HepG2 (cell line): ENCODE results near the gene SRBD1. TPM values are rescaled to one million over a fixed set of nuclear protein-coding genes. Genes with fewer than 3 reads are reported as not detected.

Experiments used
- ARNT2 ChIP-seq: sonication (generic); formaldehyde crosslinking; IDR thresholded peaks from 2 replicates; pipeline ENCODE4 v1.8.0; 2022; ENCODE audit warnings: mild to moderate bottlenecking, low read depth, missing genetic modification reagents, moderate library complexity
- ATF6 ChIP-seq: sonication (generic); formaldehyde crosslinking; conservative IDR thresholded peaks from 2 replicates; pipeline ENCODE4 v1.4.0; 2020; ENCODE audit warnings: missing genetic modification reagents
- CCAR2 ChIP-seq: fragments of 200-400 bp; formaldehyde crosslinking; optimal IDR thresholded peaks from 2 replicates; pipeline ENCODE3; 2018; ENCODE audit warnings: low read depth, mild to moderate bottlenecking, low read length, moderate library complexity
- CENPBD1 ChIP-seq: sonication (generic); formaldehyde crosslinking; IDR thresholded peaks from 2 replicates; pipeline ENCODE4 v1.8.0; 2022; ENCODE audit warnings: missing genetic modification reagents, low read depth, mild to moderate bottlenecking, borderline replicate concordance
- DPF2 ChIP-seq: sonication (generic); formaldehyde crosslinking; IDR thresholded peaks from 2 replicates; pipeline ENCODE4 v1.4.0; 2020; ENCODE audit warnings: mild to moderate bottlenecking, low read depth, missing genetic modification reagents, borderline replicate concordance
- EEA1 ChIP-seq: sonication (generic); formaldehyde crosslinking; IDR thresholded peaks from 2 replicates; pipeline ENCODE4 v1.5.1; 2020; ENCODE audit warnings: mild to moderate bottlenecking, missing genetic modification reagents, borderline replicate concordance
- FOXO1 ChIP-seq: sonication (generic); formaldehyde crosslinking; IDR thresholded peaks from 2 replicates; pipeline ENCODE4 v1.4.0; 2020; ENCODE audit warnings: missing genetic modification reagents
- KLF16 ChIP-seq, 2 experiments: sonication (generic) in 1 of 2; formaldehyde crosslinking in 1 of 2; IDR thresholded peaks; 2 replicates each; pipeline versions ENCODE4 v1.6.1 to v1.8.0; 2016 to 2023; ENCODE audit warnings: missing genetic modification reagents in 2 of 2, missing compliant biosample characterization in 1 of 2
- PHF5A ChIP-seq: IDR thresholded peaks from one replicate; pipeline ENCODE4 v1.6.1; 2018; ENCODE audit warnings: low read depth, missing genetic modification reagents; ENCODE audit not compliant: unreplicated experiment
- PPARG ChIP-seq: conservative IDR thresholded peaks from 2 replicates; pipeline ENCODE4 v1.6.1; 2016; ENCODE audit warnings: missing biosample characterization, missing genetic modification reagents
- REST ChIP-seq, 2 experiments: IDR thresholded peaks; 2 replicates each; pipeline ENCODE4 v1.6.1; 2011 to 2012; ENCODE audit warnings: low read length in 2 of 2, borderline replicate concordance in 1 of 2, low read depth in 1 of 2, mild to moderate bottlenecking in 1 of 2, moderate library complexity in 1 of 2
- ZIK1 ChIP-seq: sonication (generic); formaldehyde crosslinking; IDR thresholded peaks from 2 replicates; pipeline ENCODE4 v1.5.0; 2020; ENCODE audit warnings: mild to moderate bottlenecking, low read depth, missing genetic modification reagents, borderline replicate concordance
- ZNF101 ChIP-seq: sonication (generic); formaldehyde crosslinking; IDR thresholded peaks from 2 replicates; pipeline ENCODE4 v1.4.0; 2020; ENCODE audit warnings: mild to moderate bottlenecking, low read depth, missing genetic modification reagents, borderline replicate concordance
- ZNF280B ChIP-seq: sonication (generic); formaldehyde crosslinking; IDR thresholded peaks from 2 replicates; pipeline ENCODE4 v1.5.0; 2020; ENCODE audit warnings: missing genetic modification reagents, mild to moderate bottlenecking, borderline replicate concordance
- ZNF512B ChIP-seq: sonication (generic); formaldehyde crosslinking; IDR thresholded peaks from 2 replicates; pipeline ENCODE4 v1.5.1; 2020; ENCODE audit warnings: missing genetic modification reagents, mild to moderate bottlenecking, borderline replicate concordance
- polyA plus RNA-seq, 8 experiments: library from polyadenylated mRNA; depleted of rRNA in 3 of 8; stranded (reverse) in 7 of 8; unstranded in 1 of 8; fragments of >200 nt; fragmentation: Illumina TruSeq in 4 of 8; extraction: Trizol in 4 of 8; gene quantifications; 2 replicates each; pipeline versions ENCODE4 v1.2.1 to v1.2.3, GENCODE V29; 2011 to 2016; ENCODE audit warnings: low read depth in 4 of 8, missing spikeins in 1 of 8, mixed read lengths in 1 of 8; ENCODE audit not compliant: insufficient read depth in 1 of 8
- total RNA-seq, 5 experiments: library from RNA; depleted of rRNA; stranded (reverse); fragments of >200 nt; fragmentation: Illumina TruSeq; extraction: Trizol; gene quantifications; 2 replicates each; pipeline ENCODE4 v1.2.3, GENCODE V29; 2016; ENCODE audit warnings: low read depth in 1 of 5

The SRBD1 gene
- total and polyA plus RNA-seq, 2 of the 13 experiments (the other 11 are each of a cell fraction or from before 2014, with no cell fraction given), result 3.2 to 23.9 TPM

- TF ChIP-seq EEA1 (CRISPR knock-in tag) (peak; percentile 88; the same call in 1 of the 2 replicates), PPARG (CRISPR knock-in tag) (no peak), ATF6 (CRISPR knock-in tag) (no peak), ZNF280B (CRISPR knock-in tag) (peak; percentile 68; the same call in 1 of the 2 replicates), KLF16 (CRISPR knock-in tag; IDR thresholded peaks at IDR 0.05) (0 out of 4 replicates have a peak, but pooled peaks of 1 of the 2 experiments have one; percentile 28), FOXO1 (CRISPR knock-in tag) (peak; percentile 46; the same call in 1 of the 2 replicates), ZIK1 (CRISPR knock-in tag) (0 out of 2 replicates have a peak, but pooled peaks have one; percentile 43), DPF2 (CRISPR knock-in tag) (no peak), REST (IDR thresholded peaks at IDR 0.05; ENCODE audit: borderline replicate concordance in 1 of 2, low read depth in 1 of 2, low read length in 2 of 2) (no peak), CENPBD1 (CRISPR knock-in tag) (no peak), CCAR2 (no peak), ZNF512B (CRISPR knock-in tag) (no peak), PHF5A (no peak), ZNF101 (no peak), ARNT2 (CRISPR knock-in tag) (peak; percentile 73; the same call in 1 of the 2 replicates)
Measured at GRCh38 chr2:45643543-45644542, 32.8 kb upstream of the SRBD1 start (continued).
